HG02759 (cell line): ENCODE measurements around the gene SLC17A7.

ENCODE experiments used
- ATAC-seq: cut with Tn5 transposase; IDR thresholded peaks from one replicate; pipeline ENCODE4 v1.9.1; 2021; ENCODE audit warnings: mild to moderate bottlenecking, moderate library complexity; ENCODE audit not compliant: unreplicated experiment

SLC17A7 gene

GRCh38 chr19:49383599-49383998 lies 57.7 kb downstream of the SLC17A7 start:
- no peak for ATAC-seq

- ATAC-seq = no peak
These were observed 58.7 kb downstream of the SLC17A7 start for GRCh38 chr19:49382639-49383038.

GRCh38 chr19:49380391-49380790 lies 60.9 kb downstream of the SLC17A7 start:
- ATAC-seq = no peak
